OCI-LY7 (cell line): ENCODE results near the gene DOHH.

ENCODE experiments used
- CTCF ChIP-seq: fragments of 200-600 bp; sonication (generic); conservative IDR thresholded peaks from 2 replicates; pipeline ENCODE4 v1.5.1; 2014; ENCODE audit warnings: mild to moderate bottlenecking, antibody characterized with exemption, low read length, moderate library complexity, mixed read lengths
- EZH2phosphoT487 ChIP-seq: fragments of 200-600 bp; sonication (generic); IDR thresholded peaks from 2 replicates; pipeline ENCODE4 v1.6.1; 2018; ENCODE audit warnings: low read depth, borderline replicate concordance, mild to moderate bottlenecking, mixed run types, antibody characterized with exemption, low read length, moderate library complexity, mixed read lengths

- TF ChIP-seq CTCF (no peak), EZH2phosphoT487 (no peak)
These were observed 16.3 kb upstream of the DOHH start for GRCh38 chr19:3516675-3517207.
